ENCODE results near the gene FBXL3. TPM values are rescaled to one million over a fixed set of nuclear protein-coding genes. Genes with fewer than 3 reads are reported as not detected.
A peak's percentile ranks its signal among the peaks of the same experiment; 100 is the strongest.

The FBXL3 gene
- polyA plus RNA-seq, 3 donors, result 9.2 to 31.2 (median 27.0) TPM

DNA sequence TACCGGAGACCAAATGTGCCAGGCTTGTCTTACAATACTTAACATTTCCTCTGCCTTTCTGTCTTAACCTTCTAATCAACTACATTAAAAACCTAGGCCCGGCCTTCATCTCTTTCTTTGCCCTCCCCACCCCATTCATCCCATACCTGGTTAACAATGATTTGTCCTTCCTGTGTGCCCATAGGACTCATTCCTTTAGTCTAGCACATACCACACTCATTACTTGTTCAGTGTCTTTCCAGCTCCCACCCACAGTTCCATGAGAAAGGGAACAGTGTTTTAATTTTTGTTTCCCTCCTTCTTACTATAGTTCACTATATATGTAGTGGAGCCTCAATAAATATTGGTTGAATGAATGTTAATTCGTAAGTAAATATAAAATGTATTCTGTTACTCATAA lies 32.7 kb downstream of the FBXL3 start:
- WGBS, 3 donors, result 94 to 95% (median 94%) methylated on average over 3 of the region's 3 CpGs
- no peak overlapping the region for H3K27ac ChIP-seq (ENCODE audit: low read depth, low read length)

GRCh38 chr13:76993473-76993872 lies 33.5 kb downstream of the FBXL3 start:
- 76 to 87% (median 86%) methylated on average over 5 of the region's 5 CpGs for WGBS, 3 donors
- no peak overlapping the region for H3K27ac ChIP-seq (ENCODE audit: low read depth, low read length)

- H3K27ac ChIP-seq (ENCODE audit: low read depth, low read length), result no peak overlapping the region
- 35 to 41% (median 41%) methylated on average over 3 of the region's 3 CpGs for WGBS, 3 donors
Observed at GRCh38 chr13:76993021-76993420, 33.9 kb downstream of the FBXL3 start.

DNA sequence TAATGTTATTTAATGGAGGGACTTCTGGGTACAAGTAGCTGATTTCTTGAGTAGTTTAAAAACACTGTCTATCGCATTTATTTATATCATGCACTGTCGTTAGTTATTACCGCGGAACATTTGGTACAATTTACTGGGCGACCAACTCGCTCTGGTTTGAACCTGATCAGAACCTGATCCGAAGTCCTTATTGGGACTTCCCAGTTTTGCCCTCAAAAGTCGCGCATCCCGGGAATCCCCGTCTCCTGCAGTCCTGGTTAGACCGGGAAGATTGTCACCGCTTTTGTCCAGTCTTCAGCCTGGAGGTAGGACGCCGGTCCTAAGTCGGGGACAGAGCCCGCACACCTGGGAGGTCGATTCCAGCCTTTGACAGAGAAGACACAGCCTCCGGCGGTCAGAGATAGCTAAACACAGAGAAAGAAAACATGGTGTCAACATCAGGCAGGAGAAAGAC lies 34.4 kb downstream of the FBXL3 start:
- no peak overlapping the region for H3K27ac ChIP-seq (ENCODE audit: low read depth, low read length)
- WGBS, 3 donors, result 1 to 2% (median 1%) methylated on average over 20 of the region's 20 CpGs

DNA sequence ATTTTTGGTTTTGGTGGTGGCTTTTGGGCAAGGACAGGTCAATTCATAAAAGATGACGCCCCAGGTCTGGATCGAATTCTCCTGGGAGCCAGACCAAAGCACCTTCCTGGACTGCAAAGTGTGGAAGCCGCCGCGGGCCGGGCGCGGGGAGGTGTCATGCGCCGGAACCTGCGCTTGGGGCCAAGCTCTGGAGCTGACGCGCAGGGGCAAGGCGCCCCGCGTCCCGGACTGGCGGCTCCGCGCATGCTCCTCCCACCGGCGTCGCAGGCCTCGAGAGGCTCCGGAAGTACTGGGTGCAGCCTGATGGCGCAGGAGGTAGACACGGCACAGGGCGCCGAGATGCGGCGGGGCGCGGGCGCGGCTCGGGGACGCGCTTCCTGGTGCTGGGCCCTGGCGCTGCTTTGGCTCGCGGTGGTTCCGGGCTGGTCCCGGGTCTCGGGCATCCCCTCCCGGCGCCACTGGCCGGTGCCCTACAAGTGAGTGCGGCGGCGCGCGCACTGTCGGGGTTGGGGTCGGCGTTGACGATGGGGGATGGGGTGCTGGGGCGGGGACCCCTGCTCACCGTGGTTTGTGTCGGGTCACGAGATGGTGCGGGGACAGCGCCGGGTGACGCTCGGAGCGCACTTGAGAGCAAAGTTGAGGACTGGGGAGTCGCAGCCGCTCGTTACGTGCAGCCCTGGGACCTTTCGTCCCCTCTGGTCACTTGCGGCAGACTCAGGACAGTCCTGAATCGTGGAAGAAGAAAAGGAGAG lies 35.0 kb downstream of the FBXL3 start, which contains the start of gene CLN5:
Gene CLN5, plus strand, starts transcription at position 286 of the 752 bp plus-strand sequence. Its CDS starts 18 bp downstream, at position 304.
- peak within 1 kb of the TSS; percentile 48 for H3K27ac ChIP-seq (ENCODE audit: low read depth, low read length)
- 1 to 2% (median 1%) methylated on average over 67 to 73 of the region's 73 CpGs for WGBS, 3 donors

- WGBS, 3 donors, result 31 to 36% (median 32%) methylated on average over 15 of the region's 15 CpGs
- H3K27ac ChIP-seq (ENCODE audit: low read depth, low read length), result peak overlapping the region; percentile 48
Observed at GRCh38 chr13:76991432-76991795, 35.5 kb downstream of the FBXL3 start.

DNA sequence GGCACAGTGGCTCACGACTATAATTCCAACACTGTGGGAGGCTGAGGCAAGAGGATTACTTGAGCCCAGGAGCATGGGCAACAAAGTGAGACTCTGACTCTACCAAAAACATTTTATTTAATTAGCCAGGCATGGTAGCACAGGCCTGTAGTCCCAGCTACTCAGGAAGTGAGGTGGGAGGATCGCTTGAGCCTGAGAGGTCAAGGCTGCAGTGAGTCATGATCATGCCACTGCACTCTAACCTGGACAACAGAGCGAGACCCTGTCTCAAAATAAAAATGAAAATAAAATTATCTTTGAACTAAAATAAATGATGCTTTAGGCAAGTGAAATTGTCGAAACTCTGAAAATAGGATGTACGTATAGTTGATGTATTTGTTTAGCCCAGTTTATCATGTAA lies 43.3 kb downstream of the FBXL3 start:
- H3K27ac ChIP-seq (ENCODE audit: low read depth, low read length), result no peak overlapping the region
- 64 to 77% (median 75%) methylated on average over 5 of the region's 5 CpGs for WGBS, 3 donors

- 44 to 56% (median 51%) methylated on average over 6 of the region's 6 CpGs for WGBS, 3 donors
- H3K27ac ChIP-seq (ENCODE audit: low read depth, low read length), result no peak overlapping the region
Observed at GRCh38 chr13:76982061-76982460, 44.9 kb downstream of the FBXL3 start.

- WGBS, 3 donors, result 4 to 5% (median 4%) methylated on average over 34 of the region's 34 CpGs
- H3K27ac ChIP-seq (ENCODE audit: low read depth, low read length), result no peak overlapping the region
Observed at GRCh38 chr13:76980075-76980718, 46.8 kb downstream of the FBXL3 start.

- no peak overlapping the region for H3K27ac ChIP-seq (ENCODE audit: low read depth, low read length)
- 63 to 85% (median 84%) methylated on average over 5 of the region's 5 CpGs for WGBS, 3 donors
Observed at GRCh38 chr13:76976929-76977328, 50.0 kb downstream of the FBXL3 start.

- 50 to 72% (median 60%) methylated on average over 8 of the region's 8 CpGs for WGBS, 3 donors
Observed at GRCh38 chr13:76976490-76976889, 50.5 kb downstream of the FBXL3 start.

GRCh38 chr13:76975863-76976262 lies 51.1 kb downstream of the FBXL3 start:
- no peak overlapping the region for H3K27ac ChIP-seq (ENCODE audit: low read depth, low read length)
- whole genome bisulfite sequencing, 3 donors, result 92 to 93% (median 92%) methylated on average over 6 of the region's 6 CpGs

More at GRCh38 chr13:76976490-76976889, 50.5 kb downstream of the FBXL3 start:
- H3K27ac ChIP-seq (ENCODE audit: low read depth, low read length), result no peak overlapping the region

- 86 to 96% (median 91%) methylated on average over 3 of the region's 3 CpGs for WGBS, 3 donors
- no peak overlapping the region for H3K27ac ChIP-seq (ENCODE audit: low read depth, low read length)
Observed at GRCh38 chr13:76974618-76974975, 52.4 kb downstream of the FBXL3 start.

DNA sequence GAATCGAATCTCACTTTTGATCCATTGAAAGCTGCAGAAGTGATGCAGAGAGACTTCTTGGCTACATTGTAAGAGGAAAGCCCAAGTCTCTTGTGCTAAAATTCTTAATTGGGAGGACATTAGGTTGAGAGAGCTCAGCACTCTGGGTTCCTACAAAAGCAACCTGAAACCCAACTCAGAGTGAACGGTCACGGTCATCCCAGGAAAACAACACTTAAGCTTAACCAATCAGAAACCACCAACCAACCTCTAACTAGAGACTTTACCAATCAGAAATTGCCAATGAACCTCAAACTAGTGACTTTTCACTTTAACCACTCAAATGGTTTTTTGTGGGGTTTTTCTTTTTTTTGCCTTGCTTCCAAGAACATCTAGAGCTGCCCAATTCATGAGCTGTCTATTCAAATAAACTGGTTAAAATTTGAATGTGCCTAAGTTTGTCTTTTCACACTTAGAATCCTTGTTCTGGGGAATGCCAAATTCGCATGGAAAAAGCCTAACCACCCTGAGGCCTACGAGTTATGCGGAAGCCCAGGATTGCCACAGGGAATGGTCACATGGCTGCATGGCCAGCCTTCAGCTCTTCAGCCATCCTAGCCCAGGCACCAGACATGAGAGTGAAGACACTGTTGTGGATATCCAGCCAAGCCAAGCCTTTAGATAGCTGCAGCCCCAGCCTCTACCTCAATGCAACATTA lies 52.9 kb downstream of the FBXL3 start:
- WGBS, 3 donors, result 92 to 96% (median 94%) methylated on average over 6 of the region's 6 CpGs
- no peak overlapping the region for H3K27ac ChIP-seq (ENCODE audit: low read depth, low read length)

DNA sequence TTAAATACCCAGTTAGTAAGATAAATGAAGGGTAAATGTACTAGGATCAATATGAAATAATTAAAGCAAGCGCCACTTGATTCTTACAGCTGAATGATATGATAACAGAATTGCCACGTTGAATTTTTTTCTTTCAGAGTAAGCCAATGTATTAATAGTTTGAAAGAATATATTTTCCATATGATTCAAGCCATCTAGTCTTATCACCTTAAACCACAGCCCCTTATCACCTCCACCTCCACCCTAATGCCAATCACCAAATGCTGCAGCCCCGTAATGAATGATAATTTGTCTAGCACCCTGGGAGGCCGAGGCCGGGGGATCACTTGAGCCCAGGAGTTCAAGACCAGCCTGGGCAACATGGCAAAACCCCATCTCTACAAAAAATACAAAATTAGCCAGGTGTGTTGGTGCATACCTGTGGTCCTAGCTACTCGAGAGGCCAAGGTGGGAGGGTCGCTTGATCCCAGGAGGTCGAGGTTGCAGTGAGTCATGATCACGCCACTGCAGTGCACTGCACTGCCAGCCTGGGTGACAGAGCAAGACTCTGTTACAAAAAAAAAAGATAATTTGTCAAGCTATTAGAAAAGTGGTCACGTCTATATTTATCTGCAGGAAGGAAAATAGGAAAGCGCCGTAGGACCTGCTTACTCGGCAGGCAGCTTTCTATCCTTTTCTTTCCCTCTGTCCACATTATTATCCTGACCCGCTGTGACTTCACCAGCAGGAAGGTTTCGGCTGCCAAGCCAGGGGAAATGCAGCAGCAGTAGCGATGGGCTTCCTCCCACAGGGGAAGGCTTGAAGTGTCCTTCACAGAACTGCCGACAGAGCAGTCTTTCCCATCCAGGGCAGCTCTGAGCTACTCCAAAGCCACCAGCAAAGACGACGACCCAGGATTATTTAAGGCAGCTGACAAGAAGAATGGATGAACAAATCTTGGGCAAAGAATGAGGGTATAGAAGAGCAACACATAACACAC lies 54.8 kb downstream of the FBXL3 start:
- 41 to 46% (median 46%) methylated on average over 19 of the region's 19 CpGs for WGBS, 3 donors
- H3K27ac ChIP-seq (ENCODE audit: low read depth, low read length), result no peak overlapping the region

DNA sequence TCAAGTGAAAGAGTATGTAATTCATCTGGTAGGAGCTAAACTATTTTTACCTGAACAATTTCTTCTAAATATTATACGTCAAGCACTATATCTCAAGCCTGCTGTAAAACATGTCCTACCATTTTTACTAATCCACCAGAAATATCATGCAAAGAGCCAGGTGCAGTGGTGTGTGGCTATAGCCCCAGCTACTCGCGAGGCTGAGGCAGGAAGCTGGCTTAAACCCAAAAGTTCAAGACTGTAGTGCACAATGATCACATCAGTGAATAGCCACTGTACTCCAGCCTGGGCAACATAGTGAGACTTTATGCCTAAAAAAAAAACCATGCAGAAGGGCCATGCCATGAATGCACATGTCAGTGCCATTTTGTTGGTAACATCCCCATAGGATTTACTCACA lies 55.7 kb downstream of the FBXL3 start:
- WGBS, 3 donors, result 52 to 63% (median 61%) methylated on average over 3 of the region's 3 CpGs
- H3K27ac ChIP-seq (ENCODE audit: low read depth, low read length), result no peak overlapping the region

GRCh38 chr13:76969488-76970365 lies 57.2 kb downstream of the FBXL3 start:
- no peak overlapping the region for H3K27ac ChIP-seq (ENCODE audit: low read depth, low read length)
- 88 to 91% (median 90%) methylated on average over 5 of the region's 5 CpGs for WGBS, 3 donors

Measured in adipose tissue (tissue), 3 donors.